GM13976 (cell line): ENCODE results near the gene COL4A1.

ENCODE experiments used
- DNase-seq: peaks from one replicate; pipeline ENCODE4 v3.0.0; 2012; ENCODE audit warnings: low spot score
- in situ Hi-C: fragments of 300-500 bp; cut with MboI; formaldehyde crosslinking; loops from one replicate; pipeline ENCODE4 v1.12.0; 2022; ENCODE audit warnings: low sequenced_read_pairs, mixed read lengths, inconsistent platforms; ENCODE audit not compliant: unreplicated experiment
- TF ChIP-seq, protein P1 (sequence below): IDR thresholded peaks from 2 replicates; pipeline ENCODE4 v1.5.1; 2012; ENCODE audit warnings: borderline replicate concordance, mild to moderate bottlenecking; ENCODE audit not compliant: insufficient read depth; ENCODE audit errors: extremely low read depth, missing control alignments, control extremely low read depth

The COL4A1 gene

DNA sequence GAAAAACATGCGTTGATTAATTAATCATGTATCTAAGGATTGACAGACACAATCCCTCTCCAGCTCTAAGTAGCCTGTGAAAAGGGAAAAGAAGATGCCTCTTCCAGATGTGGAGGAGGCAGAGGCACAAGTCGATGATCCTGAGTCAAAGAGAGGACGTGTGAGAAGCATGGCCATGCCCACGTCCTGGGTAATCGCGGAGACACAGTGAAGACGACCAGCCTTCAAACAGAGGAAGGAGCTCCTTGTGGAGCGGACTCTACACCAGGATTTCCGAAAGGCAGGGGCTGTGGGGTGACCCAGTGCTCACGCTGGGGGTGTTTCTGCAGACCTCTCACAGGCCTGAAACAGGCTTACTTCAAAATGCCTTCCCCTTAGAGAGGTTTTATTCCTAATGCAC lies 70.5 kb downstream of the COL4A1 start:
- in situ Hi-C loops, result loop anchor here (25.0 kb wide), 1 partner anchor 601 kb away; no protein-coding TSS in a partner anchor
- TF ChIP-seq, protein P1, sequence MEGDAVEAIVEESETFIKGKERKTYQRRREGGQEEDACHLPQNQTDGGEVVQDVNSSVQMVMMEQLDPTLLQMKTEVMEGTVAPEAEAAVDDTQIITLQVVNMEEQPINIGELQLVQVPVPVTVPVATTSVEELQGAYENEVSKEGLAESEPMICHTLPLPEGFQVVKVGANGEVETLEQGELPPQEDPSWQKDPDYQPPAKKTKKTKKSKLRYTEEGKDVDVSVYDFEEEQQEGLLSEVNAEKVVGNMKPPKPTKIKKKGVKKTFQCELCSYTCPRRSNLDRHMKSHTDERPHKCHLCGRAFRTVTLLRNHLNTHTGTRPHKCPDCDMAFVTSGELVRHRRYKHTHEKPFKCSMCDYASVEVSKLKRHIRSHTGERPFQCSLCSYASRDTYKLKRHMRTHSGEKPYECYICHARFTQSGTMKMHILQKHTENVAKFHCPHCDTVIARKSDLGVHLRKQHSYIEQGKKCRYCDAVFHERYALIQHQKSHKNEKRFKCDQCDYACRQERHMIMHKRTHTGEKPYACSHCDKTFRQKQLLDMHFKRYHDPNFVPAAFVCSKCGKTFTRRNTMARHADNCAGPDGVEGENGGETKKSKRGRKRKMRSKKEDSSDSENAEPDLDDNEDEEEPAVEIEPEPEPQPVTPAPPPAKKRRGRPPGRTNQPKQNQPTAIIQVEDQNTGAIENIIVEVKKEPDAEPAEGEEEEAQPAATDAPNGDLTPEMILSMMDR, result no peak
- DNase-seq, result no peak

DNA sequence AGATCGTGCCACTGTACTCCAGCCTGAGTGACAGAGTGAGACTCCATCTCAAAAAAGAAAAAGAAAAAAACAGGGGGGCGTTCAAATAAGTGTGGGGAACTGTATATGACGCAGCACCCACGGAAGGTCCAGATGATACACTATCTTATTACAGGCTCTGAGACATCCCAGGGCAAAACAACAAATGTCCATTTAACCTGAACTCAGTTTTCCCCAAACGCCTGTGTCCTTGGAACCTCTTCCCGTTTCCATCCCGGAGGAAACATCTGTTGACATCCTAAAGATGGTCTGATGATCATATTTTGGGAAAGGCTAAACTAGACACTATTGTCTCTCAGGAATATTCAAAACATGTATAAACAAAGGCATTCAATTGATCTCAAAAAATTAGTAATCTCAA lies 72.4 kb downstream of the COL4A1 start:
- in situ Hi-C loops, result loop anchor here (25.0 kb wide), 1 partner anchor 603 kb away; no protein-coding TSS in a partner anchor
- TF ChIP-seq, protein P1, result no peak
- no peak for DNase-seq

DNA sequence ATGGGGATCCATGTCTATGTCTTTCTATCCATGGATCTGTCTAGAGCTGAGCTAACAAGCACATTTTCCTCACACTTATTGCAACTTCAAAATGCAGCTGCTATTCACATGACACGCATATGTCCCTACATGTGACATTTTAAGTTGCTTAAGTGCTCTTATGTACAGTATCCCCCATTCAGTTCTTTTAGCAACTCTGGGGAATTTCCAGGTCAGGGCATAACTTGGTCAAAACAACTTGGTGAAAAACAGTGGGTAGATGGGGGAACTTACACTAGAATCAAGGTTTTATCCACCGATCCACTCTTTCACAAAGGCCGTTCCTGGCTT lies 73.0 kb downstream of the COL4A1 start:
- no peak for DNase-seq
- in situ Hi-C loops, result loop anchor here (25.0 kb wide), 1 partner anchor 603 kb away; no protein-coding TSS in a partner anchor
- TF ChIP-seq, protein P1, result no peak

DNA sequence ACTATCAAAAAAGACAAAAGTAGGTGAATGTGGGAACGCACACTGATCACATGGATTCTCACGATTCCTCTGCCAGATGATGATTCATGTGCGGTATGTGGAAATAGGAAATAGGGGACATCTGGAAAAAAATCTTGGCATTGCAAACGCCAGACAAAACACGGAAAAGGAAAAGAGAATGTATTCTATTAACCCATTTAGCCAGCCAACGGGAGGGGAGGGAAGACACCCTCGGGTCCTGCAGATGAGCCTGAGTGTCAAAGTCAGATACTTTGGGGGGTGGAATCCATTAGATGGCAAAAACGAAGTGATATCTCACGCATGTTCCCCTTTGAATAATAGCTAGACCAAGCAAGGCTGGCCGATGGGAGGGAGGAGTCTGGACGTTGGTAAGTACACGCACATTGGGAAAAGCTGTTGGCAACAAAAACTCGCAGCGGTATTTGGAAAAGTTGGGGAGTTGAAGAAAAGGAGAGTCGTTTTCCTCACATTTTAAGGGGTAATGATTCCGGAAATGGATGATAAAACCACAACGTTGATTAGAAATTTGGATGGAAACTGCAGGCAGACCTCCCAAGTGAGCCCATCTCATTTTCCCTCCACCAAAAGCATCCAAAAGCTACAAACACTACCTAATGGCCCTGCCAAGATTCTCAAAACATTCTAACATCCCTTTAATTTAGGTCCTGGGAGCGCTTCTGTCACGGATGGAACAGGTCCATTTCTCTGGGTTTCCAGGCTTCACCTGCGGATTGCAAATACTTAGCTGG lies 73.6 kb downstream of the COL4A1 start:
- DNase-seq, result no peak
- in situ Hi-C loops, result loop anchor here (25.0 kb wide), 1 partner anchor 604 kb away; no protein-coding TSS in a partner anchor
- TF ChIP-seq, protein P1, result no peak

DNA sequence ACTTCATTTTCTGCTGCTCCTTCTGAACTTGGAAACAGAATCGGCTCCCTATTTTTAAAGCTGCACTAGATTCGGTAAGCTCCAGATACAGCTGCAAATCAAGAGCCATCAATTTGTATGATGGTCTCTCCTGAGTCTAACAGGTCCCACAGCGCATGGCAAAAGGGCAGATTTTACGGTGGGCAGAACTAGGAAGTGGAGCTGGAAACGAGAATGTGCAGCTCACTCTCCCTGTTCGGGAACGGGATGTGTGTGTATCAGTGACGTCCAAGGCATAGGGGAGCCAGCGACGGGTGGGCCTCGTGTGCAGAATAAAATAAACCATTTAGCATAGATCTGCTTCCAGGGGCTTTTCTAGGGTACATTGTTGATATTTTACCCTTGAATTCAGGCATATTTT lies 74.2 kb downstream of the COL4A1 start:
- in situ Hi-C loops, result loop anchor here (25.0 kb wide), 1 partner anchor 605 kb away; no protein-coding TSS in a partner anchor
- DNase-seq, result no peak
- TF ChIP-seq, protein P1, result no peak

DNA sequence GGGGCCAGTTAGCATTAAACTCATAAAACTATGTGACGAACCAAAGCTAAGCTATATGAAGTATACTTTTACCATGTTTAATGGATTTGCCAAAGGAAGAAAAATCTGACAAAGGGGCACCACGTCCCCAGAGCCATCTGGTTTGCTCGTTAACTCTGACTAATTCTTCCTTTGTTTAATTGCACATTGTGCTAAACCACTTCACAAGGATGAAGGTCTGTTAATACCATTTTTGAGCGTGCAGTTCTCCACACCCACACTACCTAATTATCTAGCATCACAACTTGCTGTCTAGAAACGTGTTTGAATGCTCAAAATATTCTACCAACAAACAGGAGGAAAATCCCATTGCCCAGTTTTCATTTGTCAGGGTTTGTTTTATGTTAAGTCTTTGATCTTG lies 74.8 kb downstream of the COL4A1 start:
- in situ Hi-C loops, result loop anchor here (25.0 kb wide), 1 partner anchor 605 kb away; no protein-coding TSS in a partner anchor
- TF ChIP-seq, protein P1, result no peak
- DNase-seq, result no peak
